EL (cell line): ENCODE measurements around the gene NPEPPS.

Experiments
- DNase-seq: peaks from one replicate; pipeline ENCODE4 v3.0.0-alpha.2; 2016

NPEPPS gene

GRCh38 chr17:47630614-47631013 lies 99.7 kb downstream of the NPEPPS start:
- no peak for DNase-seq

GRCh38 chr17:47632991-47633390 lies 102.1 kb downstream of the NPEPPS start:
- no peak for DNase-seq

GRCh38 chr17:47633996-47634395 lies 103.1 kb downstream of the NPEPPS start:
- no peak for DNase-seq

- DNase-seq: no peak
Observed at GRCh38 chr17:47634870-47635269, 104.0 kb downstream of the NPEPPS start.

- DNase-seq: no peak
Observed at GRCh38 chr17:47635734-47636133, 104.8 kb downstream of the NPEPPS start.

GRCh38 chr17:47636273-47637030 lies 105.5 kb downstream of the NPEPPS start:
- no peak for DNase-seq

- no peak for DNase-seq
Observed at GRCh38 chr17:47638903-47639302, 108.0 kb downstream of the NPEPPS start.

GRCh38 chr17:47640076-47640475 lies 109.2 kb downstream of the NPEPPS start:
- DNase-seq: no peak

GRCh38 chr17:47641202-47641601 lies 110.3 kb downstream of the NPEPPS start:
- DNase-seq: no peak

GRCh38 chr17:47643116-47643515 lies 112.2 kb downstream of the NPEPPS start:
- DNase-seq: no peak

GRCh38 chr17:47644324-47644723 lies 113.4 kb downstream of the NPEPPS start:
- no peak for DNase-seq

GRCh38 chr17:47649153-47649971 lies 118.5 kb downstream of the NPEPPS start, which contains the start of gene KPNB1:
TSS of gene KPNB1 (plus strand) at chr17:47649919. CDS start at chr17:47650245, 326 bp downstream.
- DNase-seq: peak; percentile 100

- DNase-seq: no peak
Observed at GRCh38 chr17:47649972-47650524, 119.1 kb downstream of the NPEPPS start.

- peak; percentile 97 for DNase-seq
Observed at GRCh38 chr17:47650525-47651522, 119.9 kb downstream of the NPEPPS start.

- DNase-seq: no peak
Observed at GRCh38 chr17:47651704-47652103, 120.8 kb downstream of the NPEPPS start.

GRCh38 chr17:47652570-47652969 lies 121.7 kb downstream of the NPEPPS start:
- no peak for DNase-seq

GRCh38 chr17:47653442-47653841 lies 122.5 kb downstream of the NPEPPS start:
- DNase-seq: no peak

- DNase-seq: no peak
Observed at GRCh38 chr17:47654991-47655390, 124.1 kb downstream of the NPEPPS start.

GRCh38 chr17:47660064-47660492 lies 129.2 kb downstream of the NPEPPS start:
- no peak for DNase-seq

GRCh38 chr17:47663912-47664623 lies 133.2 kb downstream of the NPEPPS start:
- DNase-seq: peak; percentile 66

GRCh38 chr17:47664624-47664941 lies 133.7 kb downstream of the NPEPPS start:
- no peak for DNase-seq

- DNase-seq: no peak
Observed at GRCh38 chr17:47665655-47666054, 134.7 kb downstream of the NPEPPS start.
